Activated CD8-positive, alpha-beta T cell treated with anti-CD3 and anti-CD28 coated beads, Interleukin-2, amount 10 ng/mL, durations not matched to agents 7 days and 5 days (primary cell): Measurements from ENCODE around the gene DHDH. TPM values are rescaled to one million over a fixed set of nuclear protein-coding genes. Genes with fewer than 3 reads are reported as not detected.
A peak's percentile ranks its signal among the peaks of the same experiment; 100 is the strongest.

Experiments used
- ATAC-seq: fragments of 150-1000 bp; cut with Tn5 transposase; one replicate; pipeline ENCODE4 v1.10.0; 2021; ENCODE audit warnings: moderate library complexity
- CTCF ChIA-PET: fragments of 350-600 bp; sonication (Branson Sonifier 250); formaldehyde crosslinking; loops from one replicate; lab custom pipeline; 2021; ENCODE audit warnings: antibody characterized with exemption; lab: Charles Lee
- POLR2A ChIA-PET: fragments of 350-600 bp; sonication (Branson Sonifier 250); formaldehyde crosslinking; loops from one replicate; lab custom pipeline; 2021; ENCODE audit warnings: antibody characterized with exemption; lab: Charles Lee
- DNase-seq: peaks from one replicate; pipeline ENCODE4 v3.0.0-alpha.2; 2020
- H3K27ac Mint-ChIP-seq: one replicate; pipeline ENCODE4 v1.8.0; 2021; ENCODE audit warnings: mild to moderate bottlenecking, mixed read lengths
- H3K27me3 Mint-ChIP-seq: one replicate; pipeline ENCODE4 v1.8.0; 2021; ENCODE audit warnings: low read depth, mixed read lengths
- H3K36me3 Mint-ChIP-seq: one replicate; pipeline ENCODE4 v1.8.0; 2021; ENCODE audit warnings: low read depth, mixed read lengths
- H3K4me1 Mint-ChIP-seq: one replicate; pipeline ENCODE4 v1.8.0; 2021; ENCODE audit warnings: low read depth, mixed read lengths
- H3K4me3 Mint-ChIP-seq: one replicate; pipeline ENCODE4 v1.8.0; 2021; ENCODE audit warnings: mild to moderate bottlenecking, mixed read lengths
- H3K9me3 Mint-ChIP-seq: one replicate; pipeline ENCODE4 v1.8.0; 2022; ENCODE audit warnings: mixed read lengths; ENCODE audit not compliant: insufficient read depth
- total RNA-seq, 2 experiments: library from RNA; stranded (reverse); gene quantifications; one replicate each; pipeline ENCODE4 v1.2.3, GENCODE V29; 2021

The DHDH gene
- total RNA-seq, 2 experiments from 2014 or later, result 1.6 to 1.9 TPM

GRCh38 chr19:48994035-48994386, 60.5 kb downstream of the DHDH start:
- Mint-ChIP-seq H3K27ac (peak overlapping the region; percentile 96), H3K4me1 (peaks cover 51% of the 10 kb centered on the region), H3K27me3 (no peaks in the 10 kb centered on the region), H3K4me3 (peak overlapping the region; percentile 92), H3K36me3 (peaks cover 23% of the 10 kb centered on the region), H3K9me3 (no peaks in the 10 kb centered on the region)
- CTCF ChIA-PET, result interaction anchor here (0.7 to 3.5 kb wide), 44 partner anchors 8 to 646 kb away, joined by 3 to 96 read pairs (median 4); partner anchors contain the start of genes BCAT2, CA11, DBP and HSD17B14
- no peak for DNase-seq
- POLR2A ChIA-PET, result interaction anchor here (0.6 to 3.4 kb wide), 11 partner anchors 9 to 451 kb away, joined by 3 to 16 read pairs (median 4); partner anchors contain the start of gene PPP1R15A
- ATAC-seq, result no peak

Other genes starting within 250 kb of the DHDH start
- not detected for gene FUT2, start 237.7 kb upstream of the DHDH start, total RNA-seq
- 1 to 10 TPM in 1 of 2 experiments, under 1 TPM in 1; 0.79 to 1.3 TPM for gene MAMSTR, start 214.0 kb upstream of the DHDH start, total RNA-seq
- gene RASIP1, start 193.1 kb upstream of the DHDH start, total RNA-seq, result under 1 TPM; 0.26 to 0.42 TPM
- not detected for gene IZUMO1, start 186.8 kb upstream of the DHDH start, total RNA-seq
- gene FUT1, start 181.1 kb upstream of the DHDH start, total RNA-seq, result under 1 TPM; 0.16 to 0.26 TPM
- not detected for gene FGF21, start 178.2 kb upstream of the DHDH start, total RNA-seq
- 10 to 100 TPM; 47.2 to 48.6 TPM for gene BCAT2, start 122.7 kb upstream of the DHDH start, total RNA-seq
- gene HSD17B14, start 97.2 kb upstream of the DHDH start, total RNA-seq, result 1 to 10 TPM in 1 of 2 experiments, under 1 TPM in 1; 0.89 to 1.1 TPM
- 1 to 10 TPM; 4.4 to 4.6 TPM for gene PLEKHA4, start 65.1 kb upstream of the DHDH start, total RNA-seq
- gene PPP1R15A, start 61.3 kb upstream of the DHDH start, total RNA-seq, result 100 to 1,000 TPM; 104 to 124 TPM
- not detected for gene TULP2, start 35.0 kb upstream of the DHDH start, total RNA-seq
- gene NUCB1, start 33.4 kb upstream of the DHDH start, total RNA-seq, result 100 to 1,000 TPM; 229 to 236 TPM
- gene BAX, start 21.2 kb downstream of the DHDH start, total RNA-seq, result 100 to 1,000 TPM; 336 to 350 TPM
- gene FTL, start 31.6 kb downstream of the DHDH start, total RNA-seq, result 1,000 to 10,000 TPM in 1 of 2 experiments, 100 to 1,000 TPM in 1; 971 to 1,027 TPM
- gene GYS1, start 59.6 kb downstream of the DHDH start, total RNA-seq, result 10 to 100 TPM; 54.7 to 57.9 TPM
- gene RUVBL2, start 60.2 kb downstream of the DHDH start, total RNA-seq, result 100 to 1,000 TPM; 105 to 106 TPM
- gene LHB, start 83.4 kb downstream of the DHDH start, total RNA-seq, result not detected
- gene CGB3, start 90.6 kb downstream of the DHDH start, total RNA-seq, result not detected
- not detected for gene CGB2, start 98.2 kb downstream of the DHDH start, total RNA-seq
- gene CGB1, start 103.2 kb downstream of the DHDH start, total RNA-seq, result not detected
- not detected for gene CGB5, start 110.1 kb downstream of the DHDH start, total RNA-seq
- not detected for gene CGB8, start 115.4 kb downstream of the DHDH start, total RNA-seq
- not detected for gene CGB7, start 124.0 kb downstream of the DHDH start, total RNA-seq
- not detected for gene NTF4, start 131.1 kb downstream of the DHDH start, total RNA-seq
- gene KCNA7, start 139.0 kb downstream of the DHDH start, total RNA-seq, result not detected
- gene SNRNP70, start 151.8 kb downstream of the DHDH start, total RNA-seq, result 100 to 1,000 TPM; 177 to 193 TPM
- 1 to 10 TPM; 3.7 to 6.3 TPM for gene LIN7B, start 180.7 kb downstream of the DHDH start, total RNA-seq
- gene C19orf73, start 185.4 kb downstream of the DHDH start, total RNA-seq, result 1 to 10 TPM in 1 of 2 experiments, under 1 TPM in 1; 0.92 to 1.0 TPM
- 1 to 10 TPM; 1.8 to 2.2 TPM for gene PPFIA3, start 185.8 kb downstream of the DHDH start, total RNA-seq
- not detected for gene HRC, start 221.7 kb downstream of the DHDH start, total RNA-seq
- not detected for gene TRPM4, start 224.1 kb downstream of the DHDH start, total RNA-seq